Activated CD4-positive, alpha-beta T cell treated with anti-CD3 and anti-CD28 coated beads, Interleukin-2, amount 50 U/mL, for 48 hours (primary cell): Measurements from ENCODE around the gene MNX1.

Source experiments
- DNase-seq, 2 experiments: peaks; one replicate each; pipeline ENCODE4 v3.0.0-alpha.2; 2020

Gene MNX1

GRCh38 chr7:156966387-156966786 lies 44.1 kb downstream of the MNX1 start:
- no peak for DNase-seq

- no peak for DNase-seq
Observed at GRCh38 chr7:156964971-156965370, 45.5 kb downstream of the MNX1 start.

GRCh38 chr7:156963472-156963871 lies 47.0 kb downstream of the MNX1 start:
- no peak for DNase-seq

- DNase-seq, result no peak
Observed at GRCh38 chr7:156962897-156963296, 47.6 kb downstream of the MNX1 start.

- no peak for DNase-seq
Observed at GRCh38 chr7:156962145-156962544, 48.3 kb downstream of the MNX1 start.

GRCh38 chr7:156956727-156957126 lies 53.7 kb downstream of the MNX1 start:
- DNase-seq, result no peak

- no peak for DNase-seq
Observed at GRCh38 chr7:156954941-156955340, 55.5 kb downstream of the MNX1 start.
